HepG2 (cell line): ENCODE measurements around the gene PM20D1. TPM values are rescaled to one million over a fixed set of nuclear protein-coding genes. Genes with fewer than 3 reads are reported as not detected.

Experiments
- BRD4 ChIP-seq: sonication (generic); formaldehyde crosslinking; IDR thresholded peaks from 2 replicates; pipeline ENCODE4 v1.4.0; 2020; ENCODE audit warnings: missing genetic modification reagents
- CENPX ChIP-seq: sonication (generic); formaldehyde crosslinking; IDR thresholded peaks from 2 replicates; pipeline ENCODE4 v1.9.0; 2021; ENCODE audit warnings: mild to moderate bottlenecking, missing genetic modification reagents, moderate library complexity
- HDAC2 ChIP-seq: sonication (generic); formaldehyde crosslinking; IDR thresholded peaks from 2 replicates; pipeline ENCODE4 v1.4.0; 2020; ENCODE audit warnings: missing genetic modification reagents
- KDM2A ChIP-seq: sonication (generic); formaldehyde crosslinking; IDR thresholded peaks from 2 replicates; pipeline ENCODE4 v1.4.0; 2020; ENCODE audit warnings: low read depth, missing genetic modification reagents, borderline replicate concordance
- KDM6A ChIP-seq: IDR thresholded peaks from 2 replicates; pipeline ENCODE4 v1.6.1; 2016; ENCODE audit warnings: low read depth
- MAFK ChIP-seq, 2 experiments: IDR thresholded peaks in 1 of 2; conservative IDR thresholded peaks in 1 of 2; 2 replicates each; pipeline ENCODE4 v1.6.1; 2011; ENCODE audit warnings: improper control_type of control experiment in 2 of 2, low read length in 2 of 2
- MBD4 ChIP-seq: IDR thresholded peaks from 2 replicates; pipeline ENCODE4 v1.6.1; 2012; ENCODE audit warnings: low read length, inconsistent platforms, borderline replicate concordance
- MXD4 ChIP-seq: IDR thresholded peaks from 2 replicates; pipeline ENCODE4 v1.6.1; 2016; ENCODE audit warnings: mild to moderate bottlenecking, missing biosample characterization, missing genetic modification reagents
- PPARG ChIP-seq: conservative IDR thresholded peaks from 2 replicates; pipeline ENCODE4 v1.6.1; 2016; ENCODE audit warnings: missing biosample characterization, missing genetic modification reagents
- RAD21 ChIP-seq: fragments of 450-650 bp; formaldehyde crosslinking; IDR thresholded peaks from 2 replicates; pipeline ENCODE4 v1.5.0; 2020; ENCODE audit warnings: mild to moderate bottlenecking
- RBM22 ChIP-seq: fragments of 200-400 bp; formaldehyde crosslinking; optimal IDR thresholded peaks from 2 replicates; pipeline ENCODE3; 2017; ENCODE audit warnings: mild to moderate bottlenecking, low read length, moderate library complexity
- RXRB ChIP-seq: IDR thresholded peaks from 2 replicates; pipeline ENCODE4 v1.6.1; 2016; ENCODE audit warnings: borderline replicate concordance, missing genetic modification reagents, missing compliant biosample characterization
- SUZ12 ChIP-seq: fragments of 150-350 bp; IDR thresholded peaks from 2 replicates; pipeline ENCODE4 v1.6.1; 2014; ENCODE audit warnings: low read depth, low read length
- ZNF10 ChIP-seq: sonication (generic); formaldehyde crosslinking; IDR thresholded peaks from 2 replicates; pipeline ENCODE4 v1.4.0; 2020; ENCODE audit warnings: mild to moderate bottlenecking, low read depth, missing genetic modification reagents, borderline replicate concordance
- ZNF12 ChIP-seq: sonication (generic); formaldehyde crosslinking; IDR thresholded peaks from 2 replicates; pipeline ENCODE4 v1.5.0; 2020; ENCODE audit warnings: missing genetic modification reagents
- ZNF331 ChIP-seq: sonication (generic); formaldehyde crosslinking; IDR thresholded peaks from 2 replicates; pipeline ENCODE4 v1.4.0; 2020; ENCODE audit warnings: missing genetic modification reagents
- ZNF33A ChIP-seq: sonication (generic); formaldehyde crosslinking; IDR thresholded peaks from 2 replicates; pipeline ENCODE4 v1.5.1; 2020; ENCODE audit warnings: missing genetic modification reagents, mild to moderate bottlenecking, moderate library complexity, borderline replicate concordance
- ZNF367 ChIP-seq: sonication (generic); formaldehyde crosslinking; IDR thresholded peaks from 2 replicates; pipeline ENCODE4 v1.4.0; 2020; ENCODE audit warnings: missing genetic modification reagents, borderline replicate concordance
- ZNF547 ChIP-seq: sonication (generic); formaldehyde crosslinking; IDR thresholded peaks from 2 replicates; pipeline ENCODE4 v1.5.1; 2020; ENCODE audit warnings: mild to moderate bottlenecking, missing genetic modification reagents
- ZNF564 ChIP-seq: sonication (generic); formaldehyde crosslinking; IDR thresholded peaks from 2 replicates; pipeline ENCODE4 v1.8.1; 2023; ENCODE audit warnings: mild to moderate bottlenecking, missing genetic modification reagents
- ZNF674 ChIP-seq: sonication (generic); formaldehyde crosslinking; IDR thresholded peaks from 2 replicates; pipeline ENCODE4 v1.5.0; 2020; ENCODE audit warnings: low read depth, mild to moderate bottlenecking, missing genetic modification reagents
- ZNF780A ChIP-seq: sonication (generic); formaldehyde crosslinking; IDR thresholded peaks from 2 replicates; pipeline ENCODE4 v1.8.0; 2022; ENCODE audit warnings: mild to moderate bottlenecking, missing genetic modification reagents, moderate library complexity
- ZNF879 ChIP-seq: sonication (generic); formaldehyde crosslinking; IDR thresholded peaks from 2 replicates; pipeline ENCODE4 v1.8.1; 2023; ENCODE audit warnings: missing genetic modification reagents
- ZSCAN25 ChIP-seq: sonication (generic); formaldehyde crosslinking; IDR thresholded peaks from 2 replicates; pipeline ENCODE4 v1.8.0; 2022; ENCODE audit warnings: mild to moderate bottlenecking, missing genetic modification reagents
- polyA plus RNA-seq, 8 experiments: library from polyadenylated mRNA; depleted of rRNA in 3 of 8; stranded (reverse) in 7 of 8; unstranded in 1 of 8; fragments of >200 nt; fragmentation: Illumina TruSeq in 4 of 8; extraction: Trizol in 4 of 8; gene quantifications; 2 replicates each; pipeline versions ENCODE4 v1.2.1 to v1.2.3, GENCODE V29; 2011 to 2016; ENCODE audit warnings: low read depth in 4 of 8, missing spikeins in 1 of 8, mixed read lengths in 1 of 8; ENCODE audit not compliant: insufficient read depth in 1 of 8
- total RNA-seq, 5 experiments: library from RNA; depleted of rRNA; stranded (reverse); fragments of >200 nt; fragmentation: Illumina TruSeq; extraction: Trizol; gene quantifications; 2 replicates each; pipeline ENCODE4 v1.2.3, GENCODE V29; 2016; ENCODE audit warnings: low read depth in 1 of 5
- TF ChIP-seq, protein P1 (sequence below): sonication (generic); formaldehyde crosslinking; IDR thresholded peaks from 2 replicates; pipeline ENCODE4 v1.8.0; 2022; ENCODE audit warnings: mild to moderate bottlenecking, missing genetic modification reagents, borderline replicate concordance
- TF ChIP-seq, protein P2 (sequence below): sonication (generic); formaldehyde crosslinking; IDR thresholded peaks from 2 replicates; pipeline ENCODE4 v1.4.0; 2020; ENCODE audit warnings: mild to moderate bottlenecking, missing genetic modification reagents
- TF ChIP-seq, protein P3 (sequence below): sonication (generic); formaldehyde crosslinking; IDR thresholded peaks from 2 replicates; pipeline ENCODE4 v1.5.0; 2020; ENCODE audit warnings: missing genetic modification reagents

PM20D1 gene
- total and polyA plus RNA-seq, 2 of the 13 experiments (the other 11 are each of a cell fraction or from before 2014, with no cell fraction given) = not detected

DNA sequence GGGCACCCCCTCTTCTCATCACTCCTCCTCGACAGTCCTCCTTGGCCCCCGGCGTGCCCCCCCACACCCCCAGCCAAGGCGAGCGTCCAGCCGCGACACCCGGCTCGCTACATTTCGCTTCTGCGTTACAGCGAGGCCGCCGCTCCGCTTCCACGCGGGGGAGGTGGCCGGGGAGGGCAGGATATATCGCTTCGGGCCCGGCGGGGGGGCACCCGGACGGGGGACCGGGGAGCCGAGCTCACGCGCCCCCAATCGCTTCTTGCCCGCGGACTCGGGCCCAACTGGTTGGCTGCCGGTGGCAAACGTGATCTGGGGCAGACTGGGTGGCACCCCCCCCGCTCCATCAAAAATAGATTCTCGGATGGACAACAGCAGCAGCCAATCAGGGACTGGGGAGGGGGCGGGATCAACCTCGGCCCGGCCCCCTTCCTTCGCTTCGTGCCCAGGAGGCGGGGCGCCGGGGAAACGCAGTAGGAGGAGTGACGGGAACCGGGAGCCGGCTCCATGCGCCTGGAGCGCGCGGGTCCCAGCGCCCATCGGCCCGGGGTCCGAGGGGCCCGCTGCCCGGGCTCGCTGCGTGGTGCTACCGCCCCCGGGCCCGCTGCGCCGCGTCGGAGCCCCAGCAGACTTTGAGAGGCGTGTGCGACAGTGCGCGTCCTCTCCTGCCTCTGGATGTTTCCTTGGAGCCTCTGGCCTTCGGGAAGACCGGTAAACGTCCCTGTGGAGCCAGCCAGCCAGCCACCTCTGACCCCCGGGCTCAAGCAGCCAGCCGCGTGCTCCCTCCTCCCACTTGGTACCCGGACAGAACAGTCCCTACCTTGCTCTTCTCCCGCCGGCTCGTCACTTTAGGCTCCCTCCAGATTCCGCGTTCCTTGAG lies 36.8 kb downstream of the PM20D1 start, which contains the start of gene SLC41A1 (continued):
- TF ChIP-seq RBM22 (no peak), PPARG (no peak), HDAC2 (CRISPR knock-in tag) (no peak), KDM6A (no peak), ZNF331 (CRISPR knock-in tag) (no peak), ZNF12 (CRISPR knock-in tag) (no peak), ZNF367 (CRISPR knock-in tag) (no peak), ZNF674 (no peak), MAFK (conservative IDR thresholded peaks at IDR 0.05 in 1 of 2, IDR thresholded peaks at IDR 0.05 in 1 of 2; ENCODE audit: low read length in 2 of 2) (no peak), RAD21 (CRISPR knock-in tag) (no peak), SUZ12 (no peak), ZNF547 (CRISPR knock-in tag) (no peak; the same call in 1 of the 2 replicates), MBD4 (no peak), CENPX (CRISPR knock-in tag) (no peak), MXD4 (no peak), ZNF879 (CRISPR knock-in tag) (no peak), RXRB (CRISPR knock-in tag) (no peak), ZNF564 (CRISPR knock-in tag) (0 out of 2 replicates have a peak, but pooled peaks have one; percentile 28), ZNF10 (CRISPR knock-in tag) (no peak), ZNF33A (no peak), ZSCAN25 (peak; percentile 67; the same call in 1 of the 2 replicates), ZNF780A (no peak), KDM2A (CRISPR knock-in tag) (peak; percentile 18; the same call in 1 of the 2 replicates), BRD4 (no peak)
- TF ChIP-seq, protein P1, sequence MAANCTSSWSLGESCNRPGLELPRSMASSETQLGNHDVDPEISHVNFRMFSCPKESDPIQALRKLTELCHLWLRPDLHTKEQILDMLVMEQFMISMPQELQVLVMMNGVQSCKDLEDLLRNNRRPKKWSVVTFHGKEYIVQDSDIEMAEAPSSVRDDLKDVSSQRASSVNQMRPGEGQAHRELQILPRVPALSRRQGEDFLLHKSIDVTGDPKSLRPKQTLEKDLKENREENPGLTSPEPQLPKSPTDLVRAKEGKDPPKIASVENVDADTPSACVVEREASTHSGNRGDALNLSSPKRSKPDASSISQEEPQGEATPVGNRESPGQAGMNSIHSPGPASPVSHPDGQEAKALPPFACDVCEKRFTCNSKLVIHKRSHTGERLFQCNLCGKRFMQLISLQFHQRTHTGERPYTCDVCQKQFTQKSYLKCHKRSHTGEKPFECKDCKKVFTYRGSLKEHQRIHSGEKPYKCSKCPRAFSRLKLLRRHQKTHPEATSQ = no peak
- TF ChIP-seq, protein P2, sequence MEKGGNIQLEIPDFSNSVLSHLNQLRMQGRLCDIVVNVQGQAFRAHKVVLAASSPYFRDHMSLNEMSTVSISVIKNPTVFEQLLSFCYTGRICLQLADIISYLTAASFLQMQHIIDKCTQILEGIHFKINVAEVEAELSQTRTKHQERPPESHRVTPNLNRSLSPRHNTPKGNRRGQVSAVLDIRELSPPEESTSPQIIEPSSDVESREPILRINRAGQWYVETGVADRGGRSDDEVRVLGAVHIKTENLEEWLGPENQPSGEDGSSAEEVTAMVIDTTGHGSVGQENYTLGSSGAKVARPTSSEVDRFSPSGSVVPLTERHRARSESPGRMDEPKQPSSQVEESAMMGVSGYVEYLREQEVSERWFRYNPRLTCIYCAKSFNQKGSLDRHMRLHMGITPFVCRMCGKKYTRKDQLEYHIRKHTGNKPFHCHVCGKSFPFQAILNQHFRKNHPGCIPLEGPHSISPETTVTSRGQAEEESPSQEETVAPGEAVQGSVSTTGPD (CRISPR knock-in tag) = no peak
- TF ChIP-seq, protein P3, sequence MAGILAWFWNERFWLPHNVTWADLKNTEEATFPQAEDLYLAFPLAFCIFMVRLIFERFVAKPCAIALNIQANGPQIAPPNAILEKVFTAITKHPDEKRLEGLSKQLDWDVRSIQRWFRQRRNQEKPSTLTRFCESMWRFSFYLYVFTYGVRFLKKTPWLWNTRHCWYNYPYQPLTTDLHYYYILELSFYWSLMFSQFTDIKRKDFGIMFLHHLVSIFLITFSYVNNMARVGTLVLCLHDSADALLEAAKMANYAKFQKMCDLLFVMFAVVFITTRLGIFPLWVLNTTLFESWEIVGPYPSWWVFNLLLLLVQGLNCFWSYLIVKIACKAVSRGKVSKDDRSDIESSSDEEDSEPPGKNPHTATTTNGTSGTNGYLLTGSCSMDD = no peak
